HG03565 (cell line): ENCODE data around the gene BPI.
"Not testable (repeated sequence)": the region's sequence is repeated elsewhere in the genome, so short reads cannot be mapped to it uniquely, and the experiment has no call there.

Experiments used
- ATAC-seq: cut with Tn5 transposase; IDR thresholded peaks from one replicate; pipeline ENCODE4 v1.9.1; 2021; ENCODE audit warnings: mild to moderate bottlenecking, moderate library complexity; ENCODE audit not compliant: unreplicated experiment

BPI gene

GRCh38 chr20:38277691-38278090, 26.3 kb upstream of the BPI start:
- no peak for ATAC-seq

- no peak for ATAC-seq
Measured at GRCh38 chr20:38278131-38278530, 25.8 kb upstream of the BPI start.

DNA sequence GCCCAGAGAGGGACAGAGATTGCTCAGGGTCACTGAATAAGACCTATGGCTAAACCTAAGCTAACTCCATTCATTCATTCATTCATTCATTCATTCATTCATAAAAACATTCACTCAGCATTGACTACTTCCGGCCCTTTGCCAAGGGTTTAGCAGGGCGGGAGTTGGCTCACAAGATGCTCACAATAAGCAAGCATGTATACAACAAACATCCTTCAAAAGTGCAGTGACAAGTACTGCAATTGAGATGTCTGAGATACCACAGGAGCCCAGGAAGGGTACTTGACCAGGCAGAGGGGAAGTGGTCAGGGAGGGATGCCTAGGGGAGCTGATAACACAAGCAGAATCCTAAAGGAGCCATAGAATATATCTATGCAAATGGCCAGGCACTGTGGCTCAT, 25.2 kb upstream of the BPI start:
- ATAC-seq: no peak

- not testable (repeated sequence) for ATAC-seq
Measured at GRCh38 chr20:38281176-38281915, 22.6 kb upstream of the BPI start.

GRCh38 chr20:38283236-38283635, 20.7 kb upstream of the BPI start:
- ATAC-seq: no peak

- ATAC-seq: not testable (repeated sequence)
Measured at GRCh38 chr20:38284066-38284650, 19.8 kb upstream of the BPI start.

GRCh38 chr20:38284893-38285444, 19.0 kb upstream of the BPI start:
- no peak for ATAC-seq

- ATAC-seq: no peak
Measured at GRCh38 chr20:38286586-38287531, 17.1 kb upstream of the BPI start.

DNA sequence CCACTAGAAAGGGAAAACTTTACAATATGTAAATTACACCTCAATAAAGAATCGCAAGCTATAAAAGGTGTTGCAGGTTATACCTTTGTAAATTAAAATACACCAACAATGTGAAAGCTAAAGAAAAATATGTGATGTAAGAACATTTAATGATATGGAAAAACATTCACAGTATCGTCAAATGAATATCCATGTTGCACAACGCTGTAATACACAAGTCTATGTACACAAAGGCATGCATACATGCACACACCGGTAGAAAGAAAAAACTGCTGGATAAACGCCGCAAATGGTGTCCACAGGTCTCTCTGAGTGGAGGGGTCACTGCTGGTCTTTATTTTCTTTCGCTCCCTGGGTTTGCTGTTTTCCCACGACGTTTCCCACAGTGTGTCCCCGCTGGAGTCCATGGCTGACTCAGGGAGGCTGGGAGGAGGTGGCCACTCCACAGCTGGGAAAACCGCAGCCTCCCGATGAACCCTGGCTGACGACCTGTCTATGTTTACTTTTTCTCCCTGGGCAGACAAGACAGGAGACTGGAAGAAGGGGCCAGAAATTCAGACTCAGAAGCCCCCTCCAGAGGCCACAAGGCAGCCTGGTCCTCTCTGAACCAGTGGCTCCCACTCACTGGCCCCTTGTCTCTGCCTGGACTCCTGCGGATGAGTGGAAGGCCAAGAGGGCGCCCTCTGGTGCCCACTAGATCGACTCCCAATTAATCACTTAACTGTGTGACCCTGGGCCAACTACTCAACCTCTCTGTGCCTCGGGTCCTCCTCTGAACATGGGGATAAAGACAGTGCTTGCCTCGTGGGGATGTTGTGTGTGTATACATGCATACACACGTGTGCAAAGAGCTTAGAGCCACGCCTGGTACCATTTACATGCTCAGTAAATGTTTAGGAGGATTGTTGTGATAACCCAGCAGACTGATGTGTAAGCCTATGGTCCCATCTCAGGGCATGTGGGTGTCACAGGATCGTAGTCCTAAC, 12.8 kb upstream of the BPI start:
- no peak for ATAC-seq

- ATAC-seq: no peak
Measured at GRCh38 chr20:38291966-38292365, 12.0 kb upstream of the BPI start.

DNA sequence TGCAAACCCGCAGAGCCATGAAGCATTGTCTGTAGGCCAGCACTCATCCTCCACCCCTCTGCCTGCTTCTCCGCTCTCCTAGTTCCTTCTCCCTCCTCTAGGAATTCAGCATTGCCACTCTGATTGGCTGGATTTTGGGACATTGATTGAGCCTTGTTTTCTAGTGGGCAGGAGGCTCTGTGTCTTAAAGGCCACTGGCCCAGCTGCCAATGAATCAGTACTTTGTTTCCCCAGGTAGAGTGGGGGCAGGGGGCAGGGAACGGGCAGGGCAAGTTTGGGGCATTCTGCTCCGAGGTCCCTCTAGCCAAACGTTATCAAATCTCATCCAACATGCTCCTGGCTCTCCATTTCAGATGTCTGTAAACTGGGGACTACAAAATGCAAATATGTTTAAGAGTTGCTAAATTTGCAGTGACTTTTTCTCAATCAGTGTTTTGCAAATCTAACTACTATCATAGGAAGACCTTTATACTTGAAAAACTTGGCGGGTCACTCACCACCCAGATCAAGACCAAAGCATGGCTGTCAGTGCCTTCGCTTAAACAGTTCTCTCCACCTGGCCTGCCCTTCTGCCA, 10.4 kb upstream of the BPI start:
- no peak for ATAC-seq

DNA sequence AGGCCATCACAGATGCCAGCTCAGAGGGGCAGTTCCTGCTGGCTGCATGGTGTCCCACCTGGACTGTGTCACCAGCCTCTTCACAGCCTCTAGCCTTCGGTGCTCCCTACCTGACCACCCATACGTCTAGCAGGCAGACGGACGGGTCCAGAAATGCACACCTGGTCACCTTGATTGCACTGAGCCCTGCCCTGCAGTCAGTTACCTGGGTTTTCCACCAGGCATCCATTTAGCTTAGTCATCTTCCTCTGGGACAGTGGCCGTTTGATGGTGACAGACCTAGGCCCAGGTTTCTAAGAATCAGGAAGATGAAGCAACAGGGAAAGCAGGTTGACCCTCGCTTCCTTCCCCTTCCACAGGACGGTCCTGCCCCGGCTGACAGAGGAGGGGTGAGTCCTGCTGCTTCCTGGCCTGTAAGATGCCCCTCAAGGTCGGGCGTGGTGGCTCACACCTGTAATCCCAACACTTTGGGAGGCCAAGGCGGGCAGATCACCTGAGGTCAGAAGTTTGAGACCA, 9.8 kb upstream of the BPI start:
- no peak for ATAC-seq

DNA sequence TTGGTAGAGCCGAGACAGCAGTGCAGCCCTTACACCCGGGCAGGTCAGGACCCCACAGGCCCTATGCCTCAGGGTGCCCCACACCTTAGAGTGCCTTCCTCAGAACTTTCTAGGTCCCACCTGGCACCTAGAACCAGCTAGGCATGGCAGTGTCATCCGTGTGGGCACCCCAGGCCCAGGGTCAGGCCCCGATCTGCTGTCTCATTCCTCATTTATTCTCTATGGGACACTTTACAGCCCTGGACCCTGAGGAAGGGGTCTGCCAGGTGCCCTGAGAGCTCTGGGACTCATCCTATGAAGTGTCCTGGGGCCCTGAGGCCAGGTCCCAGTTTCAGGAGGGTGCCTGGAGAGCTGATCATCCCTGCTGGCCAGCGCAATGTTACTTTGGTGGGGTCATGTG, 8.1 kb upstream of the BPI start:
- ATAC-seq: no peak

DNA sequence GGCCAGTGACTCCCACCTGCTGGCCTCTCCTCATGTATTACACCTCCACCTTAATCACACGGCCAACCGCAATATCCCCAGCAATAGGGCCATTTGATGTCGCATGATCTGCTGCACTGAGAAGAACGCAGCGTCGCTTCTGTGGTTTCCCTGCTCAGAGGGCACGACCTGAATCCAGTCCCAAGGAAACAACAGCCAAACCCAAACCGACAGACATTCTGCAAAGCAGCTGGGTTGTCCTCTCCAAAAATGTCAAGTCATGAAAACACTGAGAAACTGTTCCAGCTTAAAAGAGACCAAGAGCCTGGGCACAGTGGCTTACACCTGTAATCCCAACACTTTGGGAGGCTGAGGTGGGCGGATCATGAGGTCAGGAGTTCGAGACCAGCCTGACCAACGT, 7.5 kb upstream of the BPI start:
- ATAC-seq: no peak

DNA sequence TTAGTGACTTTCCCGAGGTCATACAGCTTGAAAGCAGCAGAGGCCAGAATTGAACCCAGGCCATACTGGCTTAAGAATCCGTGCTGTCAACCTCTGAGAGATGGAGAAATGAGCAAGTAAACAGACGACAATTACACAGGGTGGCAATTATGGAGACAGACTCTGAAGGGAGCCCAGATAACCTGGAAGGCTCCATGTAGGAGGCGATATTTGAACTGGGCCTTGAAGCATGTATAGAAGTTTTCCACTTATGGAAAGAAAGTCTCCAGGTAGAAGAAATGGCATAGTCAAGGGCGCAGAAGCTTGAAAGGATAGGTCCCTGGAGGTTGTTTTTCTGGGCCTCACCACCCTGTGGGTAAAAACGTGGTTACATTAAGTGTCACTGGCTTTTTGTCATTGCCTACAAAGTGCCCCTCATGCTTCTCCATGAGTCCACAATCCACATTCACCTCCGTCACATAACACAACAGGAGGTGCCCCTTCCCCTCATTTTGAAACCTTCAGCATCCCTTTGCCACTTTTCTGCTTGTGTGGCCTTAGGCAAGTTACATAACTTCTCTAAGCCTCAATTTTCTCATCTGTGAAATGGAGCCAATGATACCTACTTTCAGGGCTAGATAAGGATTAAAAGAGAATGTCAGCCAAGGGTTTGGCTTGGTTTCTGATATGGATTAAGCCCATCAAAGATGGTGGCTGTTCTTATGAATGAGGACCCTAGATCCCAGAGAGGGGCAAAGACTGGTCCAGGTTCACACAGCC, 5.9 kb upstream of the BPI start:
- ATAC-seq: no peak

GRCh38 chr20:38298768-38299288, 5.1 kb upstream of the BPI start:
- ATAC-seq: no peak

DNA sequence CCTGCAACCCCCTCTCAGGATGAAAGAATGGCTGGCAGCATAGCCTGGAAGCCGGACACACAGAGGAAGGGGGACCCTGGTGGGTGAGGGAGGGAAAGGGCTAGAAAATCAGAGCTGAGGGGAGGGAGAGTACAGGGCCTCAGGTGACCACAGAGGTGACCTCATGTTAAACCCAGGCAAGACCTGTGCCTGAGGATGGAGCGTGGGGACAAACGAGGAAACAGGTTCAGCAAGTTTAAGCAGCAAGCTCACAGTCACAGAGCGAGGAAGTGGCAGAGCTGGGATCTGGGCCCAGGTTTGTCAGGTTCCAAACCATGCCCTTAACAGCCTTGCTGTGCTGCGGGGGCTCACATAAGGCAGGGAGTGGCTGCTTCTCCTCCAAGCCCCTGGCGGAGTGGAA, 4.0 kb upstream of the BPI start:
- ATAC-seq: no peak

DNA sequence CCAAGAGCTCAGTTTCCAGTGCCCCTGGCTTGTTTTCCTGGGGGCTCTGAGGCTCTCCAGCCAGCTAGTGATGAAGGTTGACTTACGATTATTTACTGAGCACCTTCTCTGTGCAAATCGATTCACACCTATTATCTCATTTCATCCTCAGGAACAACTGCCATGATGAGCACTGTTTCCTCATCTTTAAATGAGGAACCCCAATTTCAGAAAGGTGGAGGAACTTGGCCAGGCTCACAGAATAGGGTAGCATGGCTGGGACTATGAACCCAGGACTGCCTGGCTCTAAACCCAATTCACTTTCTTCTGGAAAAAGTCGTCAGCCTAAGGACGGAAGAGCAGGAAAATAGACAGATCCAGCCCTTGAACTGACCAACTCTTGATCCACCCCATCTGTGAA, 3.5 kb upstream of the BPI start:
- no peak for ATAC-seq

GRCh38 chr20:38301309-38301708, 2.6 kb upstream of the BPI start:
- ATAC-seq: no peak
